OCI-M2 (cell line): Measurements from ENCODE around the gene PRKAG3.
"Not testable (repeated sequence)": the region's sequence is repeated elsewhere in the genome, so short reads cannot be mapped to it uniquely, and the experiment has no call there.

Experiments
- DNase-seq: peaks from one replicate; lab custom pipeline; 2025; ENCODE audit not compliant: unreplicated experiment; lab: John Stamatoyannopoulos, UW

Gene PRKAG3

GRCh38 chr2:218785103-218785502 is 46.5 kb downstream of the PRKAG3 start:
- no peak for DNase-seq

DNA sequence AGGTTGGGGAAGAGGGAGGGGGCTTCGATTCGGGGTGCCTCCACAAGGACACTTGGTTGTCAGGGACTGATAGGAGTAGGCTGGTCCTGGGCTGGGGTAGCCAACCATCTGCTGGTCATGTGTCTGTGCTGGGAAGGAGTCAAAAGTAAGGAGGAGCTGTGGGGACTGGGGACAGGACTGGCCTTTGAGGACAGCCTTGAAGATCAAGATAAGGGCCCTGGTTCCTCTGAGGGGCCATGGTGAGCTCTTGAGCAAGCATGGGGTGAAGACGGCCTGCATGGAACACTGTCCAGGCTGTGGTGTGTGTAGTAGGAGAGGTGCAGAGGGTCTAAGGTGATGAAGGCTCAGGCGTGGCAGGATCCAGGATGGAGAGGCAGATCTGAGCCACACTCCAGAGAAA is 47.9 kb downstream of the PRKAG3 start:
- DNase-seq = no peak

DNA sequence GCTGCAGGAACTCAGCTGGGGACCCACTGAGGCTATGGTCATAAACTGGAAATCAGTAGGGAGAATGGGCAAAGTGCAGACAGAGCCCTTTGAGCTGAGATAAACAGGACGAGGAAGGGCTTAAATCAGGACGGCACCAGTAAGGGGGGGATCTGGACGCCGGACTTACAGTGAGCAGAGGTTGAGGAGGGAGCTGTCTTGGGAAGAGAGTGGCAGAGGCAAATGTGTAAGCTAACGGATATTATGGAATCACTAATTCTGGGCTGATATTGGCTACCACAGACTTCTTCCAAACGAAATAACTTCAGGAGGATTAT is 49.1 kb downstream of the PRKAG3 start:
- DNase-seq = no peak

GRCh38 chr2:218781691-218782527 is 49.7 kb downstream of the PRKAG3 start, which contains the start of gene CYP27A1:
Gene CYP27A1 (plus strand): TSS chr2:218782147. CDS start chr2:218782183, 36 bp downstream.
- no peak for DNase-seq

- DNase-seq = no peak
Measured at GRCh38 chr2:218780851-218781690, 50.5 kb downstream of the PRKAG3 start.

DNA sequence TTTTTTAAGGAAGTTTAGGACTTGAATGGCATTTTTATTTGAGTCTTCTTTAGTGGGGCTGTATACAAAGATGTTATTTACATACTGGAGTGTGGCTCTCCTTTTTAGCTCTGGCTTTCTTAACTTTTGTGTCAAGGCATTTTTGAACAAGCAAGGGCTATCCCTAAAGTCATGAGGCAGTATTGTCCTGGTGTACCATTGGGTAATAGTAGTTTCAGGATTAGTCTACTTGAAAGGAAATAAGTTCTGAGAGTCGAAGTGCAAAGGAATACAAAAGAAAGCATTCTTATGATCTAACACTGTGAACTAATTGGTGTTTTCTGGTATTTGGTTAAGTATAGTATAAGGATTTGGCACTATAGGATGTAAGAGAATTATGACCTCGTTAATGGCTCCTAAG is 51.6 kb downstream of the PRKAG3 start:
- DNase-seq = no peak

GRCh38 chr2:218777276-218777990 is 54.2 kb downstream of the PRKAG3 start:
- DNase-seq = no peak

DNA sequence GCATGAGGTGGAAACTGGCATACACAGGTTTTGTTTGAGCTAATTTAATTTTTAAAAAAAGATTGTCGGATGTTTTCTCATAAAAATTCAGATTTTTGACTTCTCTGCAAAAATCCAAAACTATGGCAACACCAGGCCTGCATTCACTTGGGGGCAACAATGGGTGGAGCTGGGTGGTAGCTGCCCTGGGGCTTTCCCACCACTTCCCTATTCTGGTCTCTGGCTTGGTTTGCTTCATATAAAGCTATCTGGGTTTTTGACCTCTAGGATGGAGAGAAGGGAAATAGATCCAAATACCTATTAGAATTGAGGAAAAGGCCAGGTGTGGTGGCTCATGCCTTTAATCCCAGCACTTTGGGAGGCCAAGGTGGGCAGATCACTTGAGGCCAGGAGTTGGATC is 55.1 kb downstream of the PRKAG3 start:
- no peak for DNase-seq

- no peak for DNase-seq
Measured at GRCh38 chr2:218773881-218774280, 57.7 kb downstream of the PRKAG3 start.

GRCh38 chr2:218772759-218773158 is 58.8 kb downstream of the PRKAG3 start:
- not testable (repeated sequence) for DNase-seq
